Upper lobe of left lung (tissue), 6 donors: ENCODE measurements around the gene MMP12. TPM values are rescaled to one million over a fixed set of nuclear protein-coding genes. Genes with fewer than 3 reads are reported as not detected.

Experiments used
- ATAC-seq, 2 donors: fragments of 200-7000 bp; cut with Tn5 transposase; one replicate each; pipeline ENCODE4 v1.9.1; 2022; ENCODE audit warnings: mild to moderate bottlenecking in 2 of 2, moderate library complexity in 2 of 2; ENCODE audit not compliant: low FRiP score in 2 of 2
- DNase-seq, 2 donors: peaks; one replicate each; pipeline ENCODE4 v3.0.0-alpha.2; 2019 to 2020
- H3K27ac ChIP-seq, 4 donors: fragments of 200-600 bp; sonication (generic); one replicate each; pipeline ENCODE4 v1.5.1; 2016 to 2019
- H3K27me3 ChIP-seq, 4 donors: fragments of 200-600 bp; sonication (generic); one replicate each; pipeline ENCODE4 v1.5.1; 2017 to 2019
- H3K36me3 ChIP-seq, 4 donors: fragments of 200-600 bp; sonication (generic); one replicate each; pipeline ENCODE4 v1.5.1; 2016 to 2019
- H3K4me1 ChIP-seq, 4 donors: fragments of 200-600 bp; sonication (generic); one replicate each; pipeline ENCODE4 v1.5.1; 2018 to 2019
- H3K4me3 ChIP-seq, 4 donors: fragments of 200-600 bp; sonication (generic); one replicate each; pipeline ENCODE4 v1.5.1; 2017 to 2019; ENCODE audit warnings: mild to moderate bottlenecking in 2 of 4, moderate library complexity in 1 of 4
- H3K9me3 ChIP-seq, 4 donors: fragments of 200-600 bp; sonication (generic); one replicate each; pipeline ENCODE4 v1.5.1; 2018 to 2019
- CTCF ChIP-seq, 6 experiments: fragments of 450-650 bp in 4 of 6; fragments of 200-600 bp in 2 of 6; sonication (generic) in 2 of 6; IDR thresholded peaks; one replicate each; pipeline ENCODE4 v1.5.1; 2016 to 2019; ENCODE audit warnings: antibody characterized with exemption in 6 of 6
- EP300 ChIP-seq, 4 donors: sonication (generic); formaldehyde crosslinking; IDR thresholded peaks; one replicate each; pipeline ENCODE4 v1.5.1; 2017; ENCODE audit warnings: antibody characterized with exemption in 4 of 4, control low read depth in 2 of 4
- POLR2A ChIP-seq, 4 donors: fragments of 450-650 bp; IDR thresholded peaks; one replicate each; pipeline ENCODE4 v1.5.1; 2016 to 2017; ENCODE audit warnings: antibody characterized with exemption in 4 of 4, mild to moderate bottlenecking in 2 of 4
- POLR2AphosphoS5 ChIP-seq, 2 donors: sonication (generic); formaldehyde crosslinking; IDR thresholded peaks; one replicate each; pipeline ENCODE4 v1.5.1; 2017; ENCODE audit warnings: antibody characterized with exemption in 2 of 2
- WGBS, 2 donors: methylation state at CpG; one replicate each; pipeline ENCODE4 v1.1.5; 2017 to 2018; 5-methylcytosine and 5-hydroxymethylcytosine counted together
- total RNA-seq, 6 donors: library from RNA; depleted of rRNA in 4 of 6; stranded (reverse); fragments of >200 nt in 4 of 6; gene quantifications; one replicate each; pipeline versions ENCODE4 v1.1.0 to v1.2.1, GENCODE V29; 2016 to 2021
- donor health status: DM: no; HTN: no; CAD: no; lungs with moderate emphysema.
- donor health status: DM: no; HTN: yes; CAD: no; lungs with severe emphysema.

The MMP12 gene
- total RNA-seq = under 1 TPM in 1 of 6 donors, not detected in 5; 0.29 TPM

GRCh38 chr11:102874852-102875251 lies at the start of gene MMP12:
Gene MMP12, minus strand, starts transcription at chr11:102874982. Its CDS starts 45 bp downstream, at chr11:102874937.
- Histone ChIP-seq H3K9me3 (no peaks in the 10 kb centered on the region), H3K4me1 (no peaks in the 10 kb centered on the region), H3K27ac (no peak within 1 kb of the TSS), H3K27me3 (no peaks in the 10 kb centered on the region), H3K4me3 (no peak within 1 kb of the TSS), H3K36me3 (no peaks in the 10 kb centered on the region)
- WGBS, 2 donors = 69 to 72% methylated on average over 4 of the region's 4 CpGs
- no peak for DNase-seq
- no peak for ATAC-seq
- no peak for TF ChIP-seq CTCF (IDR thresholded peaks at IDR 0.05)
- TF ChIP-seq POLR2AphosphoS5 (IDR thresholded peaks at IDR 0.05) = no peak
- no peak for TF ChIP-seq EP300 (IDR thresholded peaks at IDR 0.05)
- TF ChIP-seq POLR2A (IDR thresholded peaks at IDR 0.05) = no peak

GRCh38 chr11:102921587-102922220 lies 46.9 kb upstream of the MMP12 start:
- H3K27me3 ChIP-seq = no peaks in the 10 kb centered on the region
- ATAC-seq = no peak
- no peak for DNase-seq
- 39 to 45% methylated on average over 3 of the region's 3 CpGs for WGBS, 2 donors
- H3K4me1 ChIP-seq = peaks cover 0 to under 1% (median 0%) of the 10 kb centered on the region in 4 donors
- TF ChIP-seq CTCF (IDR thresholded peaks at IDR 0.05) (no peak), POLR2AphosphoS5 (IDR thresholded peaks at IDR 0.05) (no peak)
- H3K36me3 ChIP-seq = no peaks in the 10 kb centered on the region
- H3K27ac ChIP-seq = no peak overlapping the region
- no peak overlapping the region for H3K4me3 ChIP-seq
- no peaks in the 10 kb centered on the region for H3K9me3 ChIP-seq

GRCh38 chr11:102920118-102920684 lies 45.4 kb upstream of the MMP12 start:
- Histone ChIP-seq H3K27me3 (no peaks in the 10 kb centered on the region), H3K4me3 (no peak overlapping the region), H3K9me3 (no peaks in the 10 kb centered on the region), H3K36me3 (no peaks in the 10 kb centered on the region), H3K27ac (no peak overlapping the region), H3K4me1 (no peaks in the 10 kb centered on the region)
- 48 to 57% methylated on average over 13 of the region's 13 CpGs for whole genome bisulfite sequencing, 2 donors
- no peak for DNase-seq
- peak; percentile 44 to 86 for ATAC-seq
- TF ChIP-seq POLR2A (IDR thresholded peaks at IDR 0.05) (no peak), EP300 (IDR thresholded peaks at IDR 0.05) (peak in 1 of 4 donors; percentile 16)

GRCh38 chr11:102915044-102915375 lies 40.2 kb upstream of the MMP12 start:
- Histone ChIP-seq H3K36me3 (no peaks in the 10 kb centered on the region), H3K4me3 (no peak overlapping the region), H3K4me1 (no peaks in the 10 kb centered on the region), H3K9me3 (no peaks in the 10 kb centered on the region), H3K27ac (no peak overlapping the region), H3K27me3 (no peaks in the 10 kb centered on the region)
- TF ChIP-seq EP300 (IDR thresholded peaks at IDR 0.05) = no peak
- TF ChIP-seq CTCF (IDR thresholded peaks at IDR 0.05) = no peak
- no peak for TF ChIP-seq POLR2A (IDR thresholded peaks at IDR 0.05)
- TF ChIP-seq POLR2AphosphoS5 (IDR thresholded peaks at IDR 0.05) = no peak
- DNase-seq (no peak), ATAC-seq (no peak)

GRCh38 chr11:102914238-102915043 lies 39.7 kb upstream of the MMP12 start:
- ATAC-seq = peak in 1 of 2 donors; percentile 61

More at GRCh38 chr11:102914238-102915043, 39.7 kb upstream of the MMP12 start:
- Histone ChIP-seq H3K9me3 (no peaks in the 10 kb centered on the region), H3K4me3 (no peak overlapping the region), H3K27ac (no peak overlapping the region), H3K4me1 (no peaks in the 10 kb centered on the region), H3K27me3 (no peaks in the 10 kb centered on the region), H3K36me3 (no peaks in the 10 kb centered on the region)
- DNase-seq = no peak
- no peak for TF ChIP-seq POLR2A (IDR thresholded peaks at IDR 0.05)
- TF ChIP-seq CTCF (IDR thresholded peaks at IDR 0.05) = peak in 5 of 6 experiments; percentile 35 to 47 (median 37)
- WGBS, 2 donors = 40 to 58% methylated on average over 3 of the region's 3 CpGs
